ENCODE results near the gene CFAP97.

GRCh38 chr4:185138161-185138560 is 65.6 kb downstream of the CFAP97 start:
- TF ChIP-seq, protein P1, sequence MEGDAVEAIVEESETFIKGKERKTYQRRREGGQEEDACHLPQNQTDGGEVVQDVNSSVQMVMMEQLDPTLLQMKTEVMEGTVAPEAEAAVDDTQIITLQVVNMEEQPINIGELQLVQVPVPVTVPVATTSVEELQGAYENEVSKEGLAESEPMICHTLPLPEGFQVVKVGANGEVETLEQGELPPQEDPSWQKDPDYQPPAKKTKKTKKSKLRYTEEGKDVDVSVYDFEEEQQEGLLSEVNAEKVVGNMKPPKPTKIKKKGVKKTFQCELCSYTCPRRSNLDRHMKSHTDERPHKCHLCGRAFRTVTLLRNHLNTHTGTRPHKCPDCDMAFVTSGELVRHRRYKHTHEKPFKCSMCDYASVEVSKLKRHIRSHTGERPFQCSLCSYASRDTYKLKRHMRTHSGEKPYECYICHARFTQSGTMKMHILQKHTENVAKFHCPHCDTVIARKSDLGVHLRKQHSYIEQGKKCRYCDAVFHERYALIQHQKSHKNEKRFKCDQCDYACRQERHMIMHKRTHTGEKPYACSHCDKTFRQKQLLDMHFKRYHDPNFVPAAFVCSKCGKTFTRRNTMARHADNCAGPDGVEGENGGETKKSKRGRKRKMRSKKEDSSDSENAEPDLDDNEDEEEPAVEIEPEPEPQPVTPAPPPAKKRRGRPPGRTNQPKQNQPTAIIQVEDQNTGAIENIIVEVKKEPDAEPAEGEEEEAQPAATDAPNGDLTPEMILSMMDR (IDR thresholded peaks at IDR 0.05; ENCODE audit: insufficient read depth, low read length) = no peak
- no peak for TF ChIP-seq REST (IDR thresholded peaks at IDR 0.05; ENCODE audit: insufficient replicate concordance, low read depth)

All from HL-60 (cell line).